SK-N-SH treated with all-trans-retinoic acid at 6 μM for 48 hours (cell line): Measurements from ENCODE around the gene SELENOK.

Experiments
- ESRRG ChIP-seq: fragments of 250-450 bp; sonication (Bioruptor Pico); IDR thresholded peaks from 2 replicates; pipeline ENCODE4 v1.6.1; 2021; ENCODE audit warnings: mild to moderate bottlenecking
- ISL1 ChIP-seq: fragments of 250-450 bp; sonication (Bioruptor Pico); IDR thresholded peaks from 2 replicates; pipeline ENCODE4 v2.1.2; 2022; ENCODE audit warnings: mild to moderate bottlenecking, moderate library complexity
- SNAI2 ChIP-seq: fragments of 250-450 bp; sonication (Bioruptor Pico); IDR thresholded peaks from 2 replicates; pipeline ENCODE4 v1.5.0; 2020; ENCODE audit warnings: mild to moderate bottlenecking, moderate library complexity
- ZFP3 ChIP-seq: fragments of 250-450 bp; sonication (Bioruptor Pico); IDR thresholded peaks from 2 replicates; pipeline ENCODE4 v1.5.0; 2020; ENCODE audit warnings: mild to moderate bottlenecking, moderate library complexity
- ZFP30 ChIP-seq: fragments of 450-650 bp; formaldehyde crosslinking; IDR thresholded peaks from 2 replicates; pipeline ENCODE4 v1.5.0; 2022; ENCODE audit warnings: mild to moderate bottlenecking, moderate library complexity
- ZNF565 ChIP-seq: fragments of 450-650 bp; formaldehyde crosslinking; conservative IDR thresholded peaks from 2 replicates; pipeline ENCODE4 v1.5.0; 2020; ENCODE audit warnings: low read depth, mild to moderate bottlenecking, moderate library complexity
- ZNF70 ChIP-seq: fragments of 450-650 bp; formaldehyde crosslinking; IDR thresholded peaks from 2 replicates; pipeline ENCODE4 v1.5.0; 2020; ENCODE audit warnings: mild to moderate bottlenecking, moderate library complexity
- TF ChIP-seq, protein P1 (sequence below): fragments of 250-450 bp; sonication (Bioruptor Pico); IDR thresholded peaks from 2 replicates; pipeline ENCODE4 v1.8.0; 2020; ENCODE audit warnings: mild to moderate bottlenecking, moderate library complexity, borderline replicate concordance

DNA sequence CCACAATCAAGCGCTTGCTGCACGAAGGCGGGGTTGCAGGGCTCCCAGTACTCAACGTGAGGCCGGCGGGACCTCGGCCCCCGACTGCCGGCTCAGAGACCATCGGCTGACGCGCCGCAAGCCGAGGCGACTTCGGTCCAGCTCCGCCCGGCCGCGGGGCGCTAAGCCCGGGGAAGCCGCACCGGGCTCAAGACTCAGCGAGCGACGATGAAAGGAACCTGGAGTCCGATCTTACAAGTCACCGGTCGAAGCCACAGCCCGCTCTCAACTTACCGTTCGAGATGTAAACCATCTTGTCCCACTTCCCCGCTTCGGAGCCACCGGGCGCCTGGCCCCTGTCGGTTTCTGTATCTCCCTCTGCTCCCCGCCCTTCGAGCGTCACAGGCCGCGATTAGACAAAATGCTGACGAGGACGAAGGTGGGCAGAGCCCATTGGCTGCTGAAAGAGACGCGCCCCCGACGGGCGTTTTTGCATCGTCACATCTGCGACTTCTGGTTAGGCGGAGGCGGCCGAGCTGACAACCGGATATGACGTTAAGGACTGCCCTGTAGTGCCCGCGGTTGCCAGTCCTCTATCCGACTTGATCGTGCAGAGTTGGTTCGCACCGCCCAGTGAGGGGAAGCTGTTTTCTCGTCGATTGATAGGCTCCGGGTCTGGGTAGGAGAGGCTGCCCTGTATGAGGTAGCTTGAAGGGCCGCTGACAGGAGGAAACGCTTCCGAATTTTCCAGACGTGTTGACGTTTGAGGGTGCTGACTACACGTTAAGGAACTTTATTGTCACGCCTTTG is at the start of gene SELENOK:
- TF ChIP-seq, protein P1, sequence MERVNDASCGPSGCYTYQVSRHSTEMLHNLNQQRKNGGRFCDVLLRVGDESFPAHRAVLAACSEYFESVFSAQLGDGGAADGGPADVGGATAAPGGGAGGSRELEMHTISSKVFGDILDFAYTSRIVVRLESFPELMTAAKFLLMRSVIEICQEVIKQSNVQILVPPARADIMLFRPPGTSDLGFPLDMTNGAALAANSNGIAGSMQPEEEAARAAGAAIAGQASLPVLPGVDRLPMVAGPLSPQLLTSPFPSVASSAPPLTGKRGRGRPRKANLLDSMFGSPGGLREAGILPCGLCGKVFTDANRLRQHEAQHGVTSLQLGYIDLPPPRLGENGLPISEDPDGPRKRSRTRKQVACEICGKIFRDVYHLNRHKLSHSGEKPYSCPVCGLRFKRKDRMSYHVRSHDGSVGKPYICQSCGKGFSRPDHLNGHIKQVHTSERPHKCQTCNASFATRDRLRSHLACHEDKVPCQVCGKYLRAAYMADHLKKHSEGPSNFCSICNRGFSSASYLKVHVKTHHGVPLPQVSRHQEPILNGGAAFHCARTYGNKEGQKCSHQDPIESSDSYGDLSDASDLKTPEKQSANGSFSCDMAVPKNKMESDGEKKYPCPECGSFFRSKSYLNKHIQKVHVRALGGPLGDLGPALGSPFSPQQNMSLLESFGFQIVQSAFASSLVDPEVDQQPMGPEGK (CRISPR knock-in tag): no peak
- no peak for TF ChIP-seq SNAI2 (CRISPR knock-in tag)
- TF ChIP-seq ZNF565 (CRISPR knock-in tag): no peak
- TF ChIP-seq ZFP3 (CRISPR knock-in tag): no peak
- no peak for TF ChIP-seq ZFP30 (CRISPR knock-in tag)
- TF ChIP-seq ZNF70 (CRISPR knock-in tag): no peak
- no peak for TF ChIP-seq ESRRG (CRISPR knock-in tag)
- TF ChIP-seq ISL1 (CRISPR knock-in tag): no peak
